ENCODE data around the gene UCHL3.

UCHL3 gene

DNA sequence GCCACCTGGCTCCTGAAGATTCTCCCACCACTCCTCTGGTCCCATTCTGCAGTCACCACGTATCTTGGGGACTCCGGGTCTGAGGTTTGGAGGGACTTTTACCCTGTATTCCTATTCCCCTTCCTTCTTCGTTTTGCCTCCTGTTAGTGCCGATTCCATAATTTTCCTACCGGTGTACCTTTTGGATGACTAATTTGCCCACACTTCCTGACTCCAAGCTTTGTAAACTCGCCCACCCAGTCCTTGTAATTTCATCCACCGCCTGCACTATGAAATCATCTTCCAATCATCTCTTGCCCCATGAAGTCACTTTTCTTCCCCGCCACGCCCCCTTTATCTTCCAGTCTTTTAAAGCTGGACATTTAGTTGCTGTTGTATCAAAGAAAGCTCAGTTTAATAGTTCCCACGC lies 572 bp downstream of the UCHL3 start:
- DNase-seq, result peak; percentile 54

DNA sequence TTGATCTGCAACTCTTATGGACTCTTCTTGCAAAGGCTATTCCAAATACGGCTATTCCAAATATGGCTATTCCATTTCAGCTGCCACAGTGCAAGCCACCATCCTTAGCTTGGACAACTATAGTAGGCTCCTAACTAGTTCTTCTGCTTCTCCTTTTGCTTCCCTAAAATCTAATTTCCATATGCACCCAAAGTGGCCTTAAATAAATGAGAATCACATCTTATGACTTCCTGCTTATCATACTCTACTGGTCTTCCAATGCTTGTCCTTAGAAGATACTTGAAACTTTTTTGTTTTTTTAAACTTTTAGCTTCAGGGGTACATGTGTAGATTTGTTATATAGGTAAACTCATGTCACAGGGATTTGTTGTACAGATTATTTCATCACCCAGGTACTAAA lies 4.9 kb downstream of the UCHL3 start:
- no peak for DNase-seq

DNA sequence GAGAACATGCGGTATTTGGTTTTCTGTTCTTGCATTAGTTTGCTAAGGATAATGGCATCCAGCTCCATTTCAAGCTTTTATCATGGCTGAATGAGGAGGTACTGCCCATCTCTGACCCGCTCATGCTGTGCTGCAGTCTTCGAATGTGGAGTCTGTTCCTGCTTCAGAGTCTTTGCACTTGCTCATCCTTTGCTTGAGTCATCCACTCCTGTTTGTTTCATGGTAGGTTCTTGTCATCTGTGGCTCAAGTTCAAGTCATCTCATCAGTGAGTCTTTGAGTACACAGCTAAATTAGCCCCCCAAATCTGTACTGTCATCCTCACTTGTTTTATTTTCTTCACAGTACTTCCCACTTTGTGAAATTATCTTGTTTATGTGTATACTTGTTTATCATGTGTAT lies 5.4 kb downstream of the UCHL3 start:
- no peak for DNase-seq

DNA sequence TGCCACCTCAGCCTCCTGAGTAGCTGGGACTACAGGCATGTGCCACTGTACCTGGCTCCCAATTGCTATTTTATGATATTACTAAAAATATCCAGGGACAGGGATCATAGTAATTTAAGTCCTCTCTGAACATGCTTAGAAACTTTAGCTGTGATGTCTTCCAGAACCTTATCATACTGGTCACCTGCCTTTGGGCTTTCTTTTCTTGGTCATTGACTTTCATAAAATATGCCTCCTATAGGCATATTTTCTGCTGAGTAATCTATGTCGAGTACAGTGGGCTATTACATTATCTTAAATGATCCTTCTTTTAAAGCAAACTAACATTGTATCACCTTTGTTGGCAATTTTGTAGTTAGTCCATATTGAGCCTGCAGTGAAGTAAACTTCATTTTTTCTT lies 6.2 kb downstream of the UCHL3 start:
- DNase-seq, result no peak

DNA sequence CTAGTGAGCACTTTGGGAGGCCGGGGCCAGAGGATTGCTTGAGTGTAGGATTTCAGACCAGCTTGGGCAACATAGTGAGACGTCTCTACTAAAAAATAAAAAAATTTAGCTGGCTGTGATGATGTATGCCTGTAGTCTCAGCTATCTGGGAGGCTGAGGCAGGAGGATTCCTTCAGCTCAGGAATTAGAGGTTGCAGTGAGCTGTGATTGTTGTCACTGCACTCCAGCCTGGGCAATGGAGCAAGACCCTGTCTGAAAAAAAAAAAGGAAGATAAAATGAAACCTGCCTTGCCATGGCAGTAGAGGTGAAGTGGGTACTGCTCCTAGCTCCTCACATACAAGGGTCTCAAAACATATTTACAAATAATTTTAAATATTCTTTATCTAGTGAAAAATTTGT lies 7.4 kb downstream of the UCHL3 start:
- DNase-seq, result no peak

DNA sequence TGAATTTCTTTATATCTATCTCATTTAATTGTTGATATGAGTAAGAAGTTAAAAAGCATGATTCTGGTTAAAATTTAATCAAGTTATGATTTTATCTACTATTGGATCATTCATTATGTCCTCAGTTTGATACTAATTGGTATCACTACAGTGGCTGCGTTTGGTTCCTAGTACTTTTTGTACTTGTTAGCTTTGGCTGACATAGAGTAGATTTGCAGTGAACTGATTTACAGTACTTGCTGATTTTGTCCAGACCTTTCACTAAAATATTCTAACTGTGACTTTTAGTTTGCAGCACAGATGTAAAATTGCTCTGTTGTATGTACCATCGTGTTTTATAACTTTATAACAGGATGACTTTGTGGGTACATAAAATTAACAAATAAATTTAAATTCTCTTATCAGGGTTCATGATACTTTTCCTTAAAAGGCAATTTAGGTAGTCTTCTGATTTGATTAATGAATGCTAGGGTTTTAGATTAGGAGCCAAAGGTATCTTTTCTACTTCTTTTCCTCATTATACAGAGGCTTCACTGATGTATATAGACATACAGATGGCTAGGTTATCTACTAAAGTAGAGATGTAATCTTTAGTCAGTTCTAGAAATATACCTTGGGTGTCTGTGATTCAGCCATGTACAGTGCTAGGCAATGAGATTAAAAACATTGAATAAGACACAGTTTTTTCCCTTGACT lies 8.7 kb downstream of the UCHL3 start:
- no peak for DNase-seq

DNA sequence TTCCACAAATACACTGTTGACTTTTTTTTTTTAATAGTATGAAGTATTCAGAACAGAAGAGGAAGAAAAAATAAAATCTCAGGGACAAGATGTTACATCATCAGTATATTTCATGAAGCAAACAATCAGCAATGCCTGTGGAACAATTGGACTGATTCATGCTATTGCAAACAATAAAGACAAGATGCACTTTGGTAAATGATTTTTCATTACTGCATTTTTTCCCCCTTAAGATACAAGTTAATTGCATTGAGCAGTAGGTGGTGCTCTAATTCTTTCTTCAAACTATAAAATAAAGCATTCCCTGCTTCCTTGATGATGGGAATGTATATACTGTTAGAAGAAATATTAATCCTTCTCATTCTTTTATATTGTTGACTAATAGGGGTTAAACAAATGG lies 17.1 kb downstream of the UCHL3 start:
- DNase-seq, result no peak

DNA sequence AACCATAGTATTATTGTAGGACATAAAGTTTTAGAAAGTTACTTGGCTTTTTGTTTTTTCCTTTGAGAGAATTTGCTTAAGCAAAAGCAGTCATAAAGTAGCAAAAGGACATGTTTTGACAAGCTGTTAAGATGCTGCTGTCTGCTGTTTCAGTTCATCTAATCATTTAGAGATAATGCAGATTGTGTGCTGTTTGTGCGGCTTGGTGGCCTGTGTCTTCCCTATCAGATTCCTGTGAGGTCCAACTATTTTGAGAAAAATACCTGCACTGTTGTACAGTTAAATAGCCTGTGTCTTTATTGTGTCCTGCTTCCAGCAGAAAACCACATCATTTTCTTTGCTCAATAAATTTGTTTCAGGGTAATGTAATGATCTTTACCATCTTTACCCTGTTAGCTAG lies 20.0 kb downstream of the UCHL3 start:
- DNase-seq, result no peak

DNA sequence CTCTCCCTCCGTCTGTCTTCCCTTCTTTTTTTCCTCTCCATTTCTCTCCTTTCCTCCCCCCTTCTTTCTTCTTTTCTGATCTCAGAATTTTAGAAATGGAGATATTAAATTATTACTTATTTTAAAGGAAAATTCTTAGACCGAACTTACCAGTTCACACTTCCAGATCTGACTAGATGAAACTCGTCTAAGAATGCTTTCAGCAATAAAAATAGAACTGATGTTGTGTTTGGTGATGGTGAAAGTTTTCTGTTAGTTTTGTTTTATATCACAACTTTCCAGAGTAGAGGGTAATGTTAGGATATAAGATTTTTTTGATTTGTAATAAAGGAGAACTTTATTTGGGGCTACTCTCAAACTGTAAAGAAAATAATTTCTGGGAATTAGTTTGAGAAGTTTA lies 29.9 kb downstream of the UCHL3 start:
- no peak for DNase-seq

DNA sequence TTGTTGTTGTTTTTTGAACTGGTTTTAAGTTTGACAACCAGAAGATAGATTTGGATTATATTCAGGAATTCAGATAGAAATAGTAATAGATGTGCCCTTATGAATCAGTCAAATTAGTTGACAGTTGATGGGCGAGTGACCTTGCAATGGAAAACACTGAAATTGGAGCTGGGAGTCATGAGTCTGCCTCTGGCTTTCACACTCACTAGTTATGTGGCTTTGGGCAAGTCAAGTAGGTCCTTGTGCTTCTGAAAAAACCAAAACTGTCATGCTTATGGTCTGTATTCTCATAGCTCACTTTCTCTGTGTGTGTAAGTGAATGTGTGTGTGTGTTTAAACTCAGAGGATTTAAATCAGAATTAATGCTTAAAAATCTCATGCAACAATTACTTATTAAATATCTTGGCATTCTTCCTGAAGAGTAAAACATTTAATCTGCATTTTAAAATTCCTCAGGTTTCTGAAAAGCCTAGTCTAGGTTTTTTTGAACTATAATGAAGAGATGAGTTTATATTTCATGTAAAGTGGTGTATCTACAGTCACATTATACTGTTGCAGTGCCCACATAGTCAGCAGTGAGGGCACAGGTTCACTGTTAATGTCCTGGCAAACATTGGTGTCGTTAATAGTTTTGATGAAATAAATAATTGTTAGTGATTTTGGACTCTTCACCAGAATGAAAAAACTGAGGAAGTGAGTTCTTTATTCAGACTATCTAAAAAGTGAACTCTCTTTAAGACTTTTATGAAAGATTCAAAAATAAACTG lies 32.5 kb downstream of the UCHL3 start:
- DNase-seq, result peak; percentile 38

DNA sequence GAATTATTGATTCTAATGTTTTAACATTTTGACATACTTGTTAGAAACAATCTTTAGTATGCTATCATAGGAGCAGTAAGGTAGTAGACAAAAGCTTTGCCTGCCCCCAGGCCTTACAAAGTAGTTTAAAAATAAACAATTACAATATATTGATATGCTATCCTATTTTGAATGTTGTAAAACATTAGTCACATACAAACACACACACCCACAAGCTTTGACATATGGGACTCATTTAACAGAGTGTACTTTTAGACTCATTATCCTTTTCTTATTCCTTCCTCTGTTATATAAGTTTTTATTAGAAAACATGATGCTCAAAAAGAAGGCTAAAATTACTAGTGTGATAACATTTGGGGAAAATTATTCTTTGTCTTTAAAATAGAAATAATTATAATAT lies 33.5 kb downstream of the UCHL3 start:
- DNase-seq, result no peak

DNA sequence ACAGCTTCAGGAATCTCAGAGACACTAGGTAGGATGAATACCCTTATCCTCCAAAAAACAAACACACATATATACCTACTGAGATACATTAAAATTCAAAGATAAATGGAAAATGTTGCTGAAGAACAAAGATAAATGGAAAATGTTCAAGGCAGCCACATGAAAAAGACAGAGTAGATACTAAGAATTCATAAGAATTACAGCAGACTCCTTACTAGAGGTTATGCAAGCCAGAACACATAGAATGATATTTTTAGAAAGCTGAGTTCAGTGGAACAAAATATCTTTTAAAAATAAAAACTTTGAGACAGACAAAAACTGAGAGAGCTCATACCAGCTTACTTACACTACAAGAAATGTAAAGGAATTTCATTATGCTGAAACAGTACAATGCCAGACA lies 35.6 kb downstream of the UCHL3 start:
- DNase-seq, result no peak

DNA sequence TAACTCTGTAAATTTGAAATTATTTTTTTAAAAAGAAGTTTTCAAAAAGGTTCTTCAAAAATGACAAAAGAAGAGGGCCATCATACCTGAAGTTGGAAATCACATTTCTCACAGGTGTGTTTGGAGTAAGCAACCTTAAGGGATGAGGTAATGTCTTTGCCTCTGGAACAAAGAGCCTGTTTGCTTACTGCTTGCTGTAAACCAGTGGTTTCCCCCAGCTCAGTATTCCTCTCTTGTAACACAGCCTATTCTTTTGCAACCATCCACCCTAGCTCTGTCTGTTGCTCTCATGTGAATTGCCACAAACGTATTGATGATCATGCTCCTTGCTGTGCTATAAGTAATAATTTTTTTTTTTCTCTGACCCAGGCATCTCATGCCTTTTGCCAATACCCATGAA lies 38.1 kb downstream of the UCHL3 start:
- no peak for DNase-seq

DNA sequence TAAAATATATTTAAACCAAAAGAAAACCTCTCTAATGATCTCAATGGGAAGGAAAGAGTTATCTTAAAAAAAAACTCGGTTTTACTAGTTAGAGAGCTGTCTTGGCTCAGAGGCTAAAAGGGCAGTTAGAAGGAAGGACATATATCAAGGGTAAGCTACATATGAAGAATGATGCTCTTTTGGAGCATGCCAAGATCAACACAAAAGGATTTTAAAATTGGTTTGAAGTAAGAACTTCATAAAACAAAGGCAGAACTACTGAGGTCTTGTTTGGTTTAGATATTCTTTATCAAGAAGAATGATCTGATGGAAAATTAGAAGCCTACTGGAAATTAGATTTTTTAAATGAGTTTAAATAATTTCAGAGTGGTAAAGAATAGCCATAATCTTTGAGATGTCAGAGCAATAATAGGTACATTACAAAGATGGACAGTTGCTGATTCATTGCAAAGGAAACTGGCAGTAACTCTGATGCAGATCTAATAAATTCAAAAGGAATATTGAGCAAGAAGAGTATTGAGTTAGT lies 47.1 kb downstream of the UCHL3 start:
- DNase-seq, result no peak

DNA sequence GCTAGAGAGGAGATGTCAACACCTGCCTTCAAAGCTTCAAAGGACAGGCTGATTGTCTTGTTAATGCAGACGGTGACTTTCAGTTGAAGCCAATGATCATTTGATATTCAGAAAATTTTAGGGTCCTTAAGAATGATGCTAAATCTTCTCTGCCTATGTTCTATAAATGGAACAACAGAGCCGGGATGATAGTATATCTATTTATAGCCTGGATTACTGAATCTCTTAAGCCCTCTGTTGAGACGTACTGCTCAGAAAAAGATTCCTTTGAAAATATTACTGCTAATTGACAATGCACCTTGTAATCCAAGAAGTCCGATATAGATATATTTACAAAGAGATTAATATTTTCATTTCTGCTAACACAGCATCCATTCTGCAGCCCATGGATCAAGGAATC lies 50.8 kb downstream of the UCHL3 start:
- DNase-seq, result no peak

DNA sequence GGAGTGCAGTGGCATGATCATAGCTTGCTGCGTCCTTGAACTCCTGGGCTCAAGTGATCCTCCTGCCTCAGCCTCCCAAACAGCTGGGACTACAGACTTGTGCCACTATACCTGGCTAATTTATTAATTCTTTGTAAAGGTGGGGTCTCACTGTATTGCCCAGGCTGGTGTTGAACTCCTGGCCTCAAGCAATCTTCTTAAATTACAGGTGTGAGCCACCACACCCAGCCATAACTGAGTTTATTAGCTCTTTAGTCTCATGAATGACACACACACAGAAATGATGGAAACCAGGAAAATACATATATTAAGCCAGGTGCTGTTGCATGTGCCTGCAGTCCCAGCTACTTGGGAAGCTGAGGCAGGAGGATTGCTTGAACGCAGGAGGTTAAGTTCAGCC lies 53.4 kb downstream of the UCHL3 start:
- no peak for DNase-seq

DNA sequence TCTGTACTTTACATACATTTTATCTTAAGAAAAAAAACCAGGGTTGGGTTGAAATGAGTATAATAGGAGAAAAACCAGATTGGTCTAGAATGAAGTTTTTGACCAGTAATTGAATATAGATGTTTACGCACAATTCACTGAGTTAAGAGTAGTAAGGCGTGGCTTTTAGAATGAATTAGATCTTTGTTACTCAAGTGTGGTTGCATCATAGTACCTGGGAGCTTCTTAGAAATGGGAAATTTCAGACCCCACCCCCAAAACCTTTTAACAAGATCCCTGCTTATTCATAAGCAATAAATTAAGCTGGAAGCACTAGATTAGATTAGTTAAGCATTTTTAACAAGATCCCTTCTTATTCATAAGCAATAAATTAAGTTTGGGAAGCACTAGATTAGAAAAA lies 57.9 kb downstream of the UCHL3 start:
- DNase-seq, result no peak

DNA sequence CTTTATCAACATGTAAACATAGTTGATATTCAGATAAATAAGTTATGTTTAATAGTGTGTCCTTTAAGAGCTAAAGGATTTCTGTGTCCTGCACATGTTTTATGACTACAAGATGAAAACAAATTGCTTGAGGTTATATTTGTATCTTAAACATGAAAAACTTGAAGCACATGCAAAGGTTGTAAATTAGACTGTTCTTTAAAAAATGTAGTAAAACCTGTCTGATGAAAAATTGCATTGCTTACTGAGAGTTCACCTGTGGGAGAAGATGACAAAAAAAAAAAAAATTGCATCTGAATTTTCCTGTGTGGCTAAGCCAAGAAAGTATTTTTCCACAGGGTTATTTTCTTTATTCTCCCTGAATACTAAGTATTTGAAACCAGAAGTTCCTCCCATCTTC lies 60.9 kb downstream of the UCHL3 start:
- no peak for DNase-seq

DNA sequence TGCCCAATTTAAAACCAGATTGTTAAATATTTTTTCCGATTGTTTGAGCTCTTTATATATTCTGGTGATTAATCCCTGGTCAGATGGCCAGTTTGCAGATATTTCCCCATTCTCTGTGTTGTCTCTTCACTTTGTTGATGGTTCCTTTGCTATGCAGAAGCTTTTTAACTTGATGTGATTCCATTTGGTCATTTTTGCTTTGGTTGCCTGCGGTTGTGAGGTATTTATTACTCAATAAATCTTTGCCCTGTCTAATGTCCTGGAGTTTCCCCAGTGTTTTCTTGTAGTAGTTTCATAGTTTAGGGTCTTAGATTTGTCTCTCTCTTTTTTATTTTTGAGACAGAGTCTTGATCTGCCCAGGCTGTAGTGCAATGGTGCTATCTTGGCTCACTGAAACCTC lies 62.8 kb downstream of the UCHL3 start:
- no peak for DNase-seq

DNA sequence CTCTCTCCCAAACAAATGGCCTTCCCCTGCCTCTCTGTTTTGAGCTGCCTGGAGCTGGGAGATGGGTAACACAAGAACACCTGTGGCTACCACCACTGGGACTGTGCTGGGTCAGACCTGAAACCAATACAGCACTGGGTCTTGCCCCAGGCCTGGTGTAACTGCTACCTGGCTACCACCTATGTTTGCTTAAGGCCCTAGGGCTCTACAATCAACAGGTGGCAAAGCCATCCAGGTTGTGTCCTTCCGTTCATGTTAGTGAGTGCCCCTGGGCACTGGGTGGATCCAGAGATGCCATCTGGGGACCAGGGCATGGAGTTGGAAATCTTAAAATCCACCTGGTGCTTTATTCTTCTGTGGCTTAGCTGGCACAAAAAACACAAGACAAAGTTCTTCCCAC lies 67.6 kb downstream of the UCHL3 start:
- no peak for DNase-seq

DNA sequence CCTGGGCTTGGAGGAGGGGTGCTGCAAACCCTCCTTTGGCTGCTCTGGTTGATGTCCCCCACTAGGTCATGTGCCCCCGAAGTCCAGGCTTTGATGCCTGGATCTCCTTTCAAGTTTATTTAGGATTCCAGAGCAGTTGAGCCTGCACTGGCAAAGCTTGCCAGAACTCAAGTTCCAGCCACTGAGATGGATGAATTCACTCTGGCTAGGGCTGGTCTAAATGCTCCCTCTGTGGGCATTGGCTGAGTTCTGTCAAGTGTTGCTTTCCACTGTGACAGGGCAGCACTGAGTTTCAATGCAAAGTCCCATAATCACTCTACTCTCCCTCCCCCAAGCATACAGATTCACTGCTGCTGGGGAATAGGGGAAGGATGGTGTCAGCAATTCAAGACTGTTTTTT lies 68.7 kb downstream of the UCHL3 start:
- DNase-seq, result no peak

DNA sequence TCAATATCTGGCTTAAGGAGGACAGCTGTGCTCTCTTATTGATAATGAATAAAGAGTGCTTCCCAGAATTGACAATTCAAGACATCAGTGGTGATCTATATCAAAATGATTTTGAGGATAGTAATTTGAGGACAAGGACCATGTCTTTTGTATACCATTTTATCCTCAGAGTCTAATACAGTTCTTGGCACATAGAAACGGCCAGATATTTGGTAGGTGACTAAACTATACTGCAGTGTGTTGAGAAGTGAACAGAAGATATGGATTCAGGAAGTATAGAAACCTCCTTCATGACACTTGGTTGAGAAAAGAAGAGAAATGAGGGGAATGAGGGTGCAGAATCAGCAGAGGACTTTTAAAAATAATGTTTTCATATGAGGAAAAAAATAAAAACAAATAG lies 70.4 kb downstream of the UCHL3 start:
- no peak for DNase-seq

DNA sequence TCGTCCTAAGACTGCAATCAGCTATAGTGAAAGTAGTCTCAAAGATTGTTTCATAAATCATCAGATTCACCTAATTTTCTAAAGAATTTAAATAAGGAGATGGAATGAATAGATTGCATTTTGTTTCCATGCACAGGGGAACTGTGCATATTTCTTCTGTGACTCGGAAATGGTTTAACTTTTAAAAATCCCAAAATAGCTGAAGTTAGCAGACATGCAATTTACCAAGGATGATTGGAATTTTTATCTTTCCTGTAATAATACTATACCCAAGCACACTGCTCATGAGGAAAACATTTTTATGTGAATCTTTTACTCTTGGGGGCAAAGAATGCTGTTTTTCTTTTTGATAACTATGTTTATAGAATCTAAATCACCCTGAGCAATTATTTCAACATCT lies 71.6 kb downstream of the UCHL3 start:
- DNase-seq, result no peak

DNA sequence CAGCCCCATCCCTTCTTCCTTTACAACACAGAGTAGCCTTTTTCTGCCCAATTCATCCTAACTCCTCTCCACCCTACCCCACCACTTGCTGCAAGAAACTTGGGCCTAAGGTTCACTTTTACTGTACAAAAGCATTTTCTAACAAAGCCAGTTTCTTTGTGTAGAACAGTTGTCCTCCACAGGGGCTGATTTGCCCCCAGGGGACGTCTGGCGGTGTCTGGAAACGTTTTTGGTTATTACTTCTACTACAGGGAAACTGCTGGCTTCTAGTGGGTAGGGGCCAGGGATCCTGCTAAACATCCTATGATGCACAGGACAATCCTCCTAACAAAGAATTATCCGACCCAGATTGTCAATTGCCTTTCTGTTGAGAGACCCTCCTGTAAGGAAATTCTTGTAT lies 79.2 kb downstream of the UCHL3 start:
- no peak for DNase-seq

DNA sequence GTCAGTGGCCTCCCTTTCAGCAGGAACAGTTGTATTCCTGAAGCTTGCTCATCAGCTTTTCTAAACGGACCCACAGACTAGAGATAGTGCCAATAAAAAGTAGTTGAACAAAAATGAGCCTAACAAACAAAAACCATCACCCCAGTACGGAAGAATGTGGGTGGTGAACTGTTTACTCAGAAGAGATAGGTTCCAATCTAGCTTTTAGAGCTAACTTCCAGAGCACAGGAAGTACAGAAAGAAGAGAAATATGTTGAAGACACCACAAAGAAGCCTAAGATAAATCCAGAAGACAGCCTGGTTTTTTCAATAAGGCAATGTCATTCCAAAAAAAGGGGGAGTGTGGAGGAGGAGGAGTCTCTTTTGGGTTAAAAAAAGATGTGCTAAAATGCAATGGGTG lies 83.7 kb downstream of the UCHL3 start:
- DNase-seq, result no peak
